TTC549 (cell line): ENCODE results near the gene RRBP1.

Experiments used
- FAIRE-seq: peaks from 2 replicates; lab custom pipeline; 2012; peaks lifted over from hg19 to GRCh38; lab: Jason Lieb, UNC

Gene RRBP1

DNA sequence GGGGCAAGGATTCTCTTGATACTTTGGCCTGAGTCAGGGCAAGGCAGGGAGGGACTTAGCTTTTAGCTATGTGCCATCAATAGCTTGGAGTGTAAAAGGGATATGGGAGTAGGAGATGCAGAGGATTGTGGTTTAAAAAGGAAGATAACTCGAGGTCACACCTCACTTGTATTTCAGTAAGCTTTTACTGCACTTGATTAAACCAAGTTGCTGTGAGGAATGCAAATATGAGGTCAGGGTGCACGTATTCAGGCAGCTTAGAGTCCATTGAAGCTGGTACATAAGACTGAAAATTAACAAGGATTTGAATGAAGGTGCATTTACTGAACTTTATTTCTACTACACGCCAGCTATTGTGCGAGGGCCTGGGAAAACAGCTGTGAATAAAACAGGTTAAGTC lies 80.1 kb downstream of the RRBP1 start:
- FAIRE-seq = no peak

DNA sequence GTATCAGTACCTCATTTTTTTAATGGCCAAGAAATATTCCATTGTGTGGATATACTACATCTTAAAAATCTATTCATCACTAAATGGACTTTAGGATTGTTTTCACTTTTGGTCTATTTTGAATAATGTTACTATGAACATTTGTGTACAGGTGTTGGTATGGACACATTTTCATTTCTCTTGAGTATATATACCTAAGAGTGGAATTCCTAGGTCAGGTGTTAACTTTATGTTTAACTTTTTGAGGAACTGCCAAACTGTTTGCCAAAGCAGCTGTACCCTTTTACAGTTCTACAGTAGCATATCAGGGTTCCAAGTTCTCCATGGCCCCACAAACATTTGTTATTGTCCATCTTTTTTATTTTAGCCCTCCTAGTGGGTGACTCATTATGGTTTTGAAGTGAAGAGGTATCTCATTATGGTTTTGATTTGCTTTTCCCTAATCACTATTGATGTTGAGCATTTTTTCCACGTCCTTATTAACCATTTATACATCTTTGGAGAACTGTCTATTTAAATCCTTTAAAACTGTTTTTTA lies 84.0 kb downstream of the RRBP1 start:
- FAIRE-seq = no peak

DNA sequence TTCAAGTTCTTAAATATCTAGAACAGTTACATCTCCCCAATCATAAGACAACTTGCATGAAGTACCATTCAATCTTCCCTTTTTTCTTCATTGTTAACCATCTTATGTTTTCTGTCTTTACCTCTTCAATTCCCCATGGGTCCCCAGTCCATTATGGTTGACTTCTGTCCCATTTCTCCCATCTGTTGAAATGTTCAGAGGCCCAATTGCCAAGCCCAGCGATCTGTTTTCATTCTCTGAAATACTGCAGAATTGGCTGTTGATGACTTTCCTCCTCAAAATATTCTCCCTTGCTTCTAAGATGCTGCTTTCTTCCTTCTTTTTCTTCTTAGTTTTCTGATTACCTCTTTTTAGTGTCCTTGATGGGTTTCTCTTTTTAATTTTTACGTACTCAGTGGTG lies 86.2 kb downstream of the RRBP1 start:
- FAIRE-seq = no peak

DNA sequence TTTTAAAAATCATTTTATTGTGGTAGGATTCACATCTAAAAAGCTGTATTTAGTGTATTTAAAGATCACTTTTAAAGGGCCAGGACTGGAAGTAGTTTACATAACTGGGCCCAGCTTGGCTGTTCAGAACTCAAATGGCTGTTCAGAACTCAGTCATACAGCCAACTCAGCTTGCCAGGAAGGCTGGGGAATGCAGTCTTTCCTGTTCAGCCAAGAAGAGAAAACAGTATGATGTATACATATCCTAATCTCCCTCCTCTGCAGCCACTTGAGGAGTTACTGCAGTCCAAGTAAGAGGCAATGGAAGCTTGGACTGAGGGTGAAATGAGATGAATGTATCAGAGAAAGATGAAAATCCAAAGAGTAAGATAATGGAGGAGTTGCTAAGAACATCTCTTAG lies 87.6 kb downstream of the RRBP1 start:
- FAIRE-seq = no peak

DNA sequence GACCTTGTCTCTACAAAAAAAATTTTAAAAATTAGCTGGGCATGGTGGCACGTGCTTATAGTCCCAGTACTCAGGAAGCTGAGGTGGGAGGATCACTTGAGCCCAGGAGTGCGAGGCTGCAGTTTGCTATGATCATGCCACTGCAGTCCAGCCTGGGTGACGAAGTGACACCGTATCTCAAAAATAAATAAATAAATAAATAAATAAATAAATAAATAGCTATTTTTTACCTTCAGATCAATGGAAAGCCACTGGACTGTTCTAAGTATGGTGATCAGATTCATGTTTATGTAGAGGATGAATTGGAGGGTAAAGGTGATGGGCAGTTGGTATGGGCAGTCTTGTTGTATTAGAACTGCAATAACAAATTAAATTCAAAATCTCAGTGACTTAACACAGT lies 88.1 kb downstream of the RRBP1 start:
- no peak for FAIRE-seq

DNA sequence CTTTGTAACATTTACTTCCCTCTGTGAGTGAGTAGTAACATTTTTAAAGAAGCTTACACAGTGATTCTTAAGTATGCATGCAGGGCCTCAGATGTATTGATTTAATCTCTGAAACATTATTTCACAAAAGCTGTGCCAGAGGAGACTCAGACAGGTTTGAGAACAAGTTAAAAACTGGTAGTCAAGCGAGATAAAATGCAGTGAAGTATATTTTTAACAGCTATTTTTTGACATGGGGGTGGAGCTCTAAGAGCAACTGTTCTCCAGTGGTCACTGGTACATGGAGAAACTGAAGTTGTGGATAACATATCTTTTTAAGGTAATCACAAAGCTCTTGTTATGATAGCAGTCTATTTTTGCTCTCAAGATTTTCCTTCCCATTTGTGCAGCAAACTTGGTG lies 91.8 kb downstream of the RRBP1 start:
- no peak for FAIRE-seq

DNA sequence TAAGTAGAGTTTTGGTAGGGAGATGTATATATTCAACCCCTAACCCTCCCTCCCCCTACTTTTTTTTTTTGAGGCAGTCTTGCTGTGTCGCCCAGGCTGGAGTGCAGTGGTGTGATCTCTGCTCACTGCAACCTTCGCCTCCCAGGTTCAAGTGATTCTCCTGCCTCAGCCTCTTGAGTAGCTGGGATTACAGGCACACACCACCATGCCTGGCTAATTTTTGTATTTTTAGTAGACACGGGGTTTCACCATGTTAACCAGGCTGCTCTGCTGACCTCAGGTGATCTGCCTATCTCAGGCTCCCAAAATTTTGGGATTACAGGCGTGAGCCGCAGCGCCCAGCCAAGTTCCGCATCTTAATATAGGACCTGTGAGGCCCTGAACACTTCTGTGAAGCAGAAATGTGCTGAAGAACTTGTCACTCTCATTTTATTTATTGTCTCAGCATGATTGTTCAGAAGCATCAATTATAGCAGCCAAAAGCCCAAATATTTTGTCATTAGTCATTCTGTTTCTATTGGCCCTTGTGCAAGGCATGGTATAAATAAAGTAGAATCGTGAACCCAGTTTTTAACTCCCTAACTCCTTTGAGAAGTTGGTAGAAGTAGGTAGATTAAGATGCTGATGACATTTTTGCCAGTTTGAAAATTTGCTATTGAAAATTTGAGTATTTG lies 92.7 kb downstream of the RRBP1 start:
- no peak for FAIRE-seq

DNA sequence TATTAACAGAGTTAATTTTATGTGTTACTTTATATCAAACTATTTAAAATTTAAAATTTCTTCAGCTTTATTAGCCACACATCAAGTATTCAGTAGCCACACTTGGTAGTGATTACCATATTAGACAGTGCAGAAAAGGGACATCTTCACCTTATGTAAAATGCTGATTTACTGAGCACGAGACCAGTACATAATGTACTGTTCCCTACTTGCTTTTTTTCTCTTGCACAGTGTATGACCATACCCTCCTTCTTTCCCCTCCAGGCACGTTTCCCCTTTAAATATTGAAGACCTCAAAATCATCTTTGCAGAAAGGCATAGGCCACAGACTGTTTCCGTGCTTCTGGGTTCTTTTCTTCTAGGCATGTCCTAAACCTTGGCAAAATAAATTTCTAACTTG lies 94.2 kb downstream of the RRBP1 start:
- no peak for FAIRE-seq

DNA sequence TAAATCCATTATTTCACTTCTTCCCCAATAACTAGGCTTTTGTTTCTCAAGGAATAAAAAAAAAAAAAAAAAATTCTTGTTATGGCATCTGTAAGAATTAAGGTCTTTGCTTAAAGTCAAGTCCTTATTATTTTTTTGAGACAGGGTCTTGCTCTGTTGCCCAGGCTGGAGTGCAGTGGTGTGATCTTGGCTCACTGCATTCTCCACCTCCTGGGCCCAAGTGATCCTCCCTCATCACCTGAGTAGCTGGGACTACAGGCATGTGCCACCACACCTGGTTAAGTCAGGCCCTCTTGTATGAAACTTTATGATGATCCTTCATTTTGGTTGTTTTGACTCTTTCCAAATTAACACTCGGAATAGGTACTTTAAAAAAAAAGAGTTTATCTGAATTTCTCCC lies 94.9 kb downstream of the RRBP1 start:
- FAIRE-seq = no peak

DNA sequence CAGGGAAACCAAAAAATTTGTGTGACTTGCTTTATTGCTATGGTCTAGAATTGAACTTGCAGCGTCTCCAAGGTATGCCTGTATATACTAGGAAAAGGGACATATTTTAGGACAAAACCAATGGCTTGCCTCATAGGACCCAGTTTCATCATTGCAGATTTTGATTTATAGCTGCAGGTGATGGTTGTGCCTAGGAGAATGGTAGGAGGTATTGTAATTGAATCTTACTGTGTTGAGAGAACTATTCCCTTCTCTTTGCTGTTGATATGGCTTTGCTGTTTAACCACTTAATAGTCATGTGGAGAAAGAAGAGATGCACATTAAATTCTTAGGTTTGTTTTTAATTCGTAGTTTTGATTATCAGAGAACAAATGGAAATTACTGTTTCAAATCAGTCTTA lies 95.8 kb downstream of the RRBP1 start:
- no peak for FAIRE-seq

DNA sequence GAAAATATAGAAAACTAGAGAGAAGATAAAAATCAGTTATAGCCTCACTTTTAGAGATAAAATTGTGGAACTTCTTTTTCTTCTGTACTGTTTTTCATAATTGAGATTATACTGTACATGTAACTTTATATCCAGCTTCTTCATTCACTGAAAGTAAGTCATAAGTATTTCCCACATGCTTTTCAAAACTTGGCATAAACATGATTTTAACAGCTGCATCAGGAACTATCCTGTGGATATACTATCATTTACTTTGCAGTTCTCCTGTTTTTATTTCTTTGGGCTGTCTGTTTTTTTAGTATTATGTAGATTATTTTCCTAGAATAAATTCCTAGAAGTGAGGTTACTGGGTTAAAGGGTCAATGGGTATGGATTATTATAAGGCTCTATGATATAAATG lies 97.4 kb downstream of the RRBP1 start:
- FAIRE-seq = no peak

DNA sequence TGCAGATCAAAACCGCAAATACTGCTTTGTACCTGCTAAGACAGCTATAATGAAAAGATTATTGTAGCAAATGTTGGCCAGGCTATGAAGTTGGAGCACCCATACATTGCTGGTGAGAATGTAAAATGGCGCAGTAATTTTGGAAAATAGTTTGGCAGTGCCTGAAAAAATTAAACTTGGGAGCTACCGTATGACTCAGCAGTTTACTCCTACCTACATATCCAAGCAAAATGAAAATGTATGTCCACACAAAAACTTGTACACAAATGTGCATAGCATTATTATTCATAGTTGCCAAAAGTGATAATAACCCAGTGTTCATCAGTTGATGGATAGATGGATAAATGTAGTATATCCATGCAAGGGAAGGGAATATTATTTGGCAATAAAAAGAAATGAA lies 98.9 kb downstream of the RRBP1 start:
- no peak for FAIRE-seq

DNA sequence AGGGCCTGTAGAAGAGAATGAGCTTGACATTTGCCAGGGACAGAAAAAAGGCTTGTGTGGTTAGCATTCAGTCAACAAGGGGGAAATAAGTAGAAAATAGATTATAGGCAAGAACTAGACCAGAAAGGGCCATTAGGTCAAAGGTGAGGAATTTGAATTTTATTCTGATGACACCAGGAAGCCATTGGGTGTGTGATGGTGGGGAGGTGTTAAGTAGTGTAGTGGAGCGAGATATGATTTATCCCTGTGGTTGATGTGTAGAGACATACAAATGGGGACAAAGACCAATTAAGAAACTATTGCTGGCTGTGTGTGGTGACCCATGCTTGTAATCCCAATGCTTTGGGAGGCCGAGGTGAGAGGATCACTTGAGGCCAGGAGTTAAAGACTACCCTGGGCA lies 101.1 kb downstream of the RRBP1 start:
- no peak for FAIRE-seq

DNA sequence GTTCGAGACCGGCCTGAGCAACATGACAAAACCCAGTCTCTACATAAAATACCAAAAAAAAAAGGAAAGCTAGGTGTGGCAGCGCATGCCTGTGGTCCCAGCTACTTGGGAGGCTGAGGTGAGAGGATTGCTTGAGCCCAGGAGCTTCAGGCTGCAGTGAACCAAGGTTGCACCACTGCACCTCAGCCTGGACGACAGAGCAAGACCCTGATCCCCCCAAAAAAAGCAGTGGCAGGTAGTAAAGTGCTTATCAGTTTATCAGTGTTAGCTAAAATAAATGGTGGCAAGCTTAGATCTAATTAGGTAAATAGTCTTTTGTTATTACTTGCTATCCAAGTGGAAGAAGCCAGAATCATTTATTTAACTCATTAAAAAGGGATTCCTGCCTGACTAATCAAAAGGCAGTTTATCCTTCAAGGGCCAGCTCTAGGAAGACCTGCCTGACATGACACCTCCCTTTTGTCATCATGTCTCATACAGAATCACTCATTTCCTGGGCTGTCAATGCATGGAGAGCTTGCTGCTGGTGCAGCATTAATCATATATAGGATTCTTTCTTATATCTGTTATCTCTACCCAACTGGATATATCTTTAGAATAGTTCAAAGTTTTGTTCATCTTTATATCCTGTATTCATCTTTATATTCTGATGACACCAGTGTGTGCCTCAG lies 102.5 kb downstream of the RRBP1 start:
- FAIRE-seq = no peak

DNA sequence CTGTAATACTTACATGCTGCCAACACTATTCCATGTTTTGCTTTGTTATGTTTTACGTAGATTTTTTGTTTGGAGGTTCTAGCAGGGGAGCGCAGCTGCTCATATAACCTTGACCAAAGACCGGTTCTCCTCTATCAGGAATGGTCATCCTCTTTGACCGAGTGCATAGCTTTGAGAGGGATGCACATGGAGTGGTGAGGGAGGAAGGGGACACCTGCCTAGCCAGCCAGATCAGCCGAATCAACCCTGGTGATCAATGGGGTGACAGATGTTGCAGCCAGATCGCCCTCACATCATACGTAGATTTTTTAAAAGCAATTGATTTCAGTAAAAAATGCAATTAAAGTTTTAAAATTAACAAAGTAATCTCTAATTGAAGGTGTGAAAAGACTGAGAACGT lies 105.8 kb downstream of the RRBP1 start:
- no peak for FAIRE-seq

DNA sequence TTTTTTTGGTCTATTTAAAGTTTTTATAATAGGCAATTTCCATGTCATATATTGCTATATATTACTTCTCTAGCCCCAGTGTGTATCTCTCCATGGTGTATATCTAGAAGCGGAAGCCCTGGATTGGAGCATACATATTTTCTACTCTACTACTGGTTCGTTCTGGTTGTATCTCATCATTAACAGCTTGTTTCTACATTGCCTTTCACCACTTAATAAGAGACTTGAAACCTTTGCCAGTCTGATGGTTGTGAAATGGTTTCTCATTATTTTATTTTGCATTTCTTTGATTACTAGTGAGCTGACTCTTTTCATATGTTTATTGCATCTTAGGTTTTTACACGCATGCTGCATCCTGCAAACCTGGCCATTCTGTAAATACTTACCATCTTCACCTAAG lies 108.6 kb downstream of the RRBP1 start:
- no peak for FAIRE-seq

DNA sequence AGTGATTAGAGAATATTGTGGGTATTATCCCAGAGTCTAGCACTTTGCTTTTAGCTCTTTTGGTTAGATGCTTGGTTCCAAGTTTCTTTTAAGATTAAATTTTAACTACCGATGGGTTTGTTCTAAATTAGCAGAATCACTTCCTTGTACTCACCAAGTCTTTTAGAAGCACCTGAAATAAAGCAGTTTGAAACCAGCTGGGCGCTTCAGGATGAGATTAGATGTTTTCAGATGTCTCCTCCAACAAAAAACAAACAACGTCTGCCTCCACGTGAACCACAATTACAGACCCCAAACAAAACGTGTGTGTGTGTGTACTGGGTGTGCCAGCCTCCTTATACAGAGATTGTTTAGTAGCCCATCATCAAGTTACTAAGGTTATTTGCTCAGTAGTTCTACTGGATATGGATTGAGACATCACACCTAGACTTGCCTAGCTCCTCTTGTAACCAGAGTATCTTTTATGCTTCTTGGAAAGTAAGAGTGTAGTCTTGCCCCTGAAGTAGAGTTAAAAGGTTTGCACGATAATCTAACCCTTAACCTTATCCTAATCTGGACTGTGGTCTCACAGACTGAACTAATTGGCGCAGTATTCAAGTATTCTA lies 109.9 kb downstream of the RRBP1 start:
- FAIRE-seq = no peak

DNA sequence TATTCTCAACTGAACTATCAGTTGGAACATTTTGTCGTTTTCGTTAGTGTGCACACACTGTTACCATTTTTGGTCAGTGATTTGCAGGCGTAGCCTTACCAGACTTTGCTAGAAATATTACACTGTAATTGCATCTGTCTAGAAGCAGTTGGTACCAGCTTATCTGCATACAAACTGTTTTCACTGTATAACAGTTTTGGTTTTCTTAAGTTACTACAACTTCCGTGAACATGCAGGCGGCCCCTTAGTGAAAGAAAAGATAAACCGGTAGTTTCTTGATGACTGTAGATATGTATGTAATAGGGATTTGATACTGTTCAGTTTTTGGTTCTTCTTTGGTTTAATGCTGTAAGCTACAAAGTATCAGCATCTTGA lies 110.9 kb downstream of the RRBP1 start:
- FAIRE-seq = no peak

DNA sequence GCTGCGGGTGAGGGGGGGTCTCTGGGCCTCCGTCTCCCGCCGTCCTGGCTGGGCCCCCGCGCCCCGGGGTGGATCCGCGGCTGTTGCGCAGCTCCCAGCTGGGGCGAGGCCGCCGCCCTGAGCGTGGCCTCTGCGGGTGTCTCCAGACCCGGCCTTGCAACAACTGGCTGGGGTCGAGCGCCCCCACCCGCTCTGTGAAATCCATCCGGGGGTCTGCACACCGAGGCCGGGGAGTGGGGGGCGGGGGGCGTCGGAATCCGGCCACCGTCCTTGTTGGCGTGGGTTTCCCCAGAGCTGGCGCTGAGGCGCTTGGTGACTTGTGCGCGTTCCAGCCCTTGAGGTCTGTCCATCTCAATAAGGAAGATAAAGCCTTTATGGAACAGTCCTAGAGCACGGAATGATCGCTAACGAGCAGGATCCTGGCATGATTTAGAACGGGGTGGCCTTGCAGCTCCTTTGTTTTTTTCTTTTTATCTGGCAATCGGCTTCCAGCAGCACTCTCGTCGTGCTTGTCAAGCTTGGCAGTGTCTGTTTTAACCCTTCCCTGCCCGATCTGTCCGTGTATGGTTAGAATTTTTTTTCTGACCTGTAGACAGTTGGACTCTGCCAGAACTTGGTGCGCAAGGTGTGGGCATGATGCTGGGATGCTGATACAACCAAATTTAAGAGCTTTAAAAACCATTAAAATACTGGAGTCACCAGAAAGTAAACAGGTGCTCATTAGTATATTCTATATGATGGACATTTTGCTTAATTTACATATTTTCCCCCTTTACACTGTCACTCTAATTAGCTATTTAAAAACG lies 111.5 kb downstream of the RRBP1 start:
- FAIRE-seq = no peak

DNA sequence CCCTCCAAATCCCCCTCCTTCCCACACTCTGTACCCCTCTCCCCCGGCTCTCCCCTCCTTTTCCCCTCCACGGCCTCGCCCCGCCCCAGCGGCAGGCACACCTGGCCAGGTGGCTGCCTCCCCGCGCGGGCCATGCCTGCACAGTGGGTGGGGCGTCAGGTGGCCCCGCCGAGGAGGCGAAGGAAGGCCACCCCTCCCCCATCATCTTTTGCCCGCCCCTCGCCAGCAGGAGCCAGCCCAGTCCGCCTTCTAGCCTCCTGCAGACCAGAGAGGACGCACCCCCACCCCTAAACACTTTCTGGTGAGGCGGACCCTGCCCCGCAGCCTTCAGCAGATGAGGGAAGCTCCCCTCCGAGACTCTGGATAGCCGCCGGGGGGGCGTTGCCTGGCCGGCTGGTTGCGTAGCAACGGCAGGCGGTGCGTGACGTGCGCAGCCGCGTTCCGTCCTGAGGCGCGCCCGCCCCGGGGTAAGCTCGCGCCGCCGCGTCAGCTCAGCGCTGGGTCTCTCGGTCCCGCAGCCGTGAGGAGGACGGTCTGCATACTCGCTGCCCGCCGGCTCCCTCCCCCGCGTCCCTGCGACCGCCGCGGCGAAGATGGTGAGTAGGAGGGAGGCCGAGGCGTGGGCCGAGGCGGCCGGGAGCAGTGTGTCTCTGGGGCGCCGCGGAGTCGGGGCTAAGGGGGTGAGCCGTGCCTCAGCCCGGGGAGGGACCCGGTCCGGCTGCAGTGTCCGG lies 112.3 kb downstream of the RRBP1 start, which contains the start of gene DSTN:
TSS of gene DSTN (plus strand) at position 460 of the 731 bp plus-strand sequence. CDS start at position 594, 134 bp downstream.
- FAIRE-seq = no peak

DNA sequence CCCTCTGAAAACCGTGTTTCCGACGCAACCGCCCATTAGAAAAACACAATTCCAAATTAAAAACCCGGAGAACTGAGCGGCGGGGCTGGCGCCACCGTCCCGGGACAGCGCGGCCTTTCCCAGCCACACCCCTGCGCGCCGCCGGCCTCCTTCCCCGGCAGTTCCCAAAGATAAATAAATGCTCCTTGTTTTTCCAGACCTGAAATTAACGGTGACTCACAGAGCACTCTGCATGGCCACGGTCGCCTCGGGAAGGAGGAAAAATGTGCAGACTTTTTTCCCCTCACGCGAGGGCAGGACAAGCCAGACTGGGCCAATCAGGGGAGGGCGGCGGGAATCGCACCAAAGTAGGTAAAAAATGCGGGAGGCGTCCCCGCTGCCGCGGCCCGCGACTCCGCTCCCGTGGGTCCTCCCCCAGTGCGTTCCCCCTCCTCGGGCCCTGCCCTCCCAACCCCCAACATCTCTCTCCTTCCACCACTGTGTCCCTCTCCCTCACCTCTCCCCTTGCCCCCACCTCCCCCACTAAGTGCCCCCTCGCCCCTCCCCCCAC lies 113.0 kb downstream of the RRBP1 start:
- no peak for FAIRE-seq
